Jurkat, Clone E6-1 (cell line): ENCODE results near the gene GYS1.
"Not testable (repeated sequence)": the region's sequence is repeated elsewhere in the genome, so short reads cannot be mapped to it uniquely, and the experiment has no call there.

Source experiments
- DNase-seq: peaks from one replicate; pipeline ENCODE4 v3.0.0-alpha.2; 2011; ENCODE audit warnings: low read depth, low spot score
- H3K4me3 ChIP-seq: 2 replicates; pipeline ENCODE4 v1.5.1; 2011; ENCODE audit warnings: mild to moderate bottlenecking, low read length, control low read depth, moderate library complexity

The GYS1 gene

GRCh38 chr19:48922548-48923490 lies 70.3 kb downstream of the GYS1 start:
- no peak overlapping the region for H3K4me3 ChIP-seq
- no peak for DNase-seq

- DNase-seq, result no peak
- H3K4me3 ChIP-seq, result no peak overlapping the region
These were observed 71.2 kb downstream of the GYS1 start for GRCh38 chr19:48921721-48922500.

- DNase-seq, result no peak
- no peak overlapping the region for H3K4me3 ChIP-seq
These were observed 72.2 kb downstream of the GYS1 start for GRCh38 chr19:48920949-48921348.

- DNase-seq, H3K4me3 ChIP-seq: not testable (repeated sequence)
These were observed 73.8 kb downstream of the GYS1 start for GRCh38 chr19:48919271-48919670.

GRCh38 chr19:48918801-48919247 lies 74.3 kb downstream of the GYS1 start:
- no peak overlapping the region for H3K4me3 ChIP-seq
- DNase-seq, result no peak
